Measurements from ENCODE around the gene CYB5R2.

Gene CYB5R2

GRCh38 chr11:7672276-7672959 lies 882 bp downstream of the CYB5R2 start:
- TF ChIP-seq SIN3A (IDR thresholded peaks at IDR 0.05; ENCODE audit: borderline replicate concordance, insufficient read depth, low read length) (no peak), POLR2AphosphoS5 (IDR thresholded peaks at IDR 0.05; ENCODE audit: low read depth, low read length) (no peak), TAF1 (IDR thresholded peaks at IDR 0.05; ENCODE audit: borderline replicate concordance, insufficient read depth, low read length) (no peak), FOXP2 (optimal IDR thresholded peaks at IDR 0.05; ENCODE audit: borderline replicate concordance, extremely low read depth, extremely low read length, insufficient read depth) (no peak), REST (IDR thresholded peaks at IDR 0.05; ENCODE audit: insufficient read depth in 1 of 2, low read depth in 2 of 2, low read length in 2 of 2) (no peak)

GRCh38 chr11:7671347-7672215 lies 1.7 kb downstream of the CYB5R2 start:
- TF ChIP-seq REST (IDR thresholded peaks at IDR 0.05; ENCODE audit: insufficient read depth in 1 of 2, low read depth in 2 of 2, low read length in 2 of 2) (no peak), POLR2AphosphoS5 (IDR thresholded peaks at IDR 0.05; ENCODE audit: low read depth, low read length) (no peak), SIN3A (IDR thresholded peaks at IDR 0.05; ENCODE audit: borderline replicate concordance, insufficient read depth, low read length) (no peak), TAF1 (IDR thresholded peaks at IDR 0.05; ENCODE audit: borderline replicate concordance, insufficient read depth, low read length) (no peak), FOXP2 (optimal IDR thresholded peaks at IDR 0.05; ENCODE audit: borderline replicate concordance, extremely low read depth, extremely low read length, insufficient read depth) (no peak)

- TF ChIP-seq FOXP2 (optimal IDR thresholded peaks at IDR 0.05; ENCODE audit: borderline replicate concordance, extremely low read depth, extremely low read length, insufficient read depth) (no peak), TAF1 (IDR thresholded peaks at IDR 0.05; ENCODE audit: borderline replicate concordance, insufficient read depth, low read length) (no peak), POLR2AphosphoS5 (IDR thresholded peaks at IDR 0.05; ENCODE audit: low read depth, low read length) (no peak), SIN3A (IDR thresholded peaks at IDR 0.05; ENCODE audit: borderline replicate concordance, insufficient read depth, low read length) (no peak), REST (IDR thresholded peaks at IDR 0.05; ENCODE audit: insufficient read depth in 1 of 2, low read depth in 2 of 2, low read length in 2 of 2) (no peak)
Measured at GRCh38 chr11:7670641-7671040, 2.7 kb downstream of the CYB5R2 start.

GRCh38 chr11:7668911-7669310 lies 4.4 kb downstream of the CYB5R2 start:
- TF ChIP-seq FOXP2 (optimal IDR thresholded peaks at IDR 0.05; ENCODE audit: borderline replicate concordance, extremely low read depth, extremely low read length, insufficient read depth) (no peak), REST (IDR thresholded peaks at IDR 0.05; ENCODE audit: insufficient read depth in 1 of 2, low read depth in 2 of 2, low read length in 2 of 2) (no peak), TAF1 (IDR thresholded peaks at IDR 0.05; ENCODE audit: borderline replicate concordance, insufficient read depth, low read length) (no peak), SIN3A (IDR thresholded peaks at IDR 0.05; ENCODE audit: borderline replicate concordance, insufficient read depth, low read length) (no peak), POLR2AphosphoS5 (IDR thresholded peaks at IDR 0.05; ENCODE audit: low read depth, low read length) (no peak)
